ENCODE results near the gene AGA. TPM values are rescaled to one million over a fixed set of nuclear protein-coding genes. Genes with fewer than 3 reads are reported as not detected.

The AGA gene
- 5.8 and 13.4 TPM in 2 replicates for total RNA-seq

DNA sequence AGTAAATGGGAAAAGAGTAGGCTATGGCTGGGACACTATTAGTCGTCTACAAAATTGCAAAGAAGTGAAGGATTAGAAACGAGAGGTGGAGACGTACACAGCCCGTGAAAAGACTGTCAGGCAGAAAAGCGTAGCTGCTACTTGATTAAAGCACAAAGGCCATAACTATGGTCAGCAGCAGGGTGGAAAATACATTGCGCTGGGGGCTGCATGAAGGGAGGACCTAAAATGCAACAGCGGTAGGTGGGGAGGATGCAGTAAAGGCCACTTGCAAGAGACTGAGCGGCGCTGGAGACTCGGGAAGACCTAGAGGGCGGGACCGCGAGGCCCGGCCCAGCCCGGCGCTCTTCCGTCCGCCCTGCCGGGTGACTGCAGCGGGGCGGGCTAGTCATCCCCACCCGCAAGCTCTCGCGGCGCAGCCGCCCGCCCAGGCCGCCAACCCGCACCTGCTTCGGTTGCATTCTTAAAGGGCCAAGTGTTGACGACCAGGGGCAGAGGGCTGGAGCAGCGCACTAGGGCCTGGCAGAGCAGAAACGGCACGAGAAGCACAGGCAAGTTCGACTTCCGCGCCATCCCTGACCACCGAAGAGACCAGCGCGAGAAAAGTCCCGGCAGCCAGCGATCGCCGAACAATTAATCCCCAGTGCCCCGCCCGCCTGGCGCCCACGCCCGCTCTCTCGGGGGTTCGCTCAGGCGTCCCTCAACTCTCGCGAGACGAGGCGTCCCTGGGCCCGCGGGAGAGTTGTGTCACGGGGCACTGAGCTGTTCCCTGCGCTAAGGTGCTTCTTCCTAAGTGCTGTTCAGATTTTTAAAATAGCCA is at the start of gene AGA:
AGA (minus strand) TSS at position 635 of the 820 bp plus-strand sequence; CDS start at position 573, 62 bp downstream.

Other genes with a start within 250 kb of the AGA start
- gene NEIL3, start 132.6 kb downstream of the AGA start, total RNA-seq, result 1.2 and 2.0 TPM in 2 replicates